ENCODE measurements around the gene LNP1. TPM values are rescaled to one million over a fixed set of nuclear protein-coding genes. Genes with fewer than 3 reads are reported as not detected.
"Not testable (repeated sequence)": the region's sequence is repeated elsewhere in the genome, so short reads cannot be mapped to it uniquely, and the experiment has no call there.

The LNP1 gene
- total RNA-seq, result 1.7 and 2.4 TPM in 2 replicates

GRCh38 chr3:100400780-100401673, at the start of gene LNP1, which contains the start of gene TOMM70:
TSS of gene LNP1 (plus strand) at chr3:100401539. CDS start at chr3:100429730, 28,191 bp downstream.
TSS of gene TOMM70 (minus strand) at chr3:100401089. CDS start at chr3:100400949, 140 bp downstream.
- CTCF ChIA-PET, result interaction anchor here (1.4 to 2.0 kb wide), 4 partner anchors 11 to 569 kb away, joined by 3 to 6 read pairs (median 4); no protein-coding TSS in a partner anchor
- H3K27me3 Mint-ChIP-seq, result no peaks in the 10 kb centered on the region

GRCh38 chr3:100351770-100352169, 49.6 kb upstream of the LNP1 start:
- CTCF ChIA-PET; POLR2A ChIA-PET; ATAC-seq (ENCODE audit: low read depth): not testable (repeated sequence)

More at GRCh38 chr3:100400780-100401673, at the start of gene LNP1, which contains the start of gene TOMM70:
- H3K4me3 Mint-ChIP-seq, result peak within 1 kb of the TSS; percentile 96
- intact Hi-C loops (cut with micrococcal nuclease), result loop anchor here (1.0 to 5.0 kb wide), 16 partner anchors 67 to 1878 kb away; partner anchors contain the start of genes CLDND1, CMSS1, CPOX and DCBLD2
- no peaks in the 10 kb centered on the region for H3K9me3 Mint-ChIP-seq
- ATAC-seq (ENCODE audit: low read depth) (peak; percentile 92), DNase-seq (peak; percentile 86)
- H3K4me1 Mint-ChIP-seq, result peaks cover 58% of the 10 kb centered on the region
- peaks cover 11% of the 10 kb centered on the region for H3K36me3 Mint-ChIP-seq (ENCODE audit: low read depth)
- POLR2A ChIA-PET, result interaction anchor here (0.5 to 2.8 kb wide), 16 partner anchors 9 to 1173 kb away, joined by 3 to 25 read pairs (median 4); partner anchors contain the start of genes CMSS1, NIT2, PCNP and SENP7
- no peak for TF ChIP-seq CTCF (IDR thresholded peaks at IDR 0.05)
- peak within 1 kb of the TSS; percentile 95 for H3K27ac Mint-ChIP-seq

GRCh38 chr3:100352296-100353231, 48.8 kb upstream of the LNP1 start:
- H3K27me3 Mint-ChIP-seq, result no peaks in the 10 kb centered on the region
- peaks cover 79% of the 10 kb centered on the region for H3K36me3 Mint-ChIP-seq (ENCODE audit: low read depth)
- H3K4me1 Mint-ChIP-seq, result no peaks in the 10 kb centered on the region
- ATAC-seq (ENCODE audit: low read depth) (no peak), DNase-seq (no peak)
- POLR2A ChIA-PET, result no interaction called here
- CTCF ChIA-PET, result no interaction called here
- no peak overlapping the region for H3K27ac Mint-ChIP-seq
- intact Hi-C loops (cut with micrococcal nuclease), result no loop called here
- no peaks in the 10 kb centered on the region for H3K9me3 Mint-ChIP-seq
- TF ChIP-seq CTCF (IDR thresholded peaks at IDR 0.05), result no peak
- H3K4me3 Mint-ChIP-seq, result no peak overlapping the region

More at GRCh38 chr3:100351770-100352169, 49.6 kb upstream of the LNP1 start:
- H3K27ac Mint-ChIP-seq; DNase-seq; H3K4me1 Mint-ChIP-seq; H3K9me3 Mint-ChIP-seq; H3K4me3 Mint-ChIP-seq; H3K27me3 Mint-ChIP-seq; intact Hi-C loops (cut with micrococcal nuclease): not testable (repeated sequence)
- peaks cover 83% of the 10 kb centered on the region for H3K36me3 Mint-ChIP-seq (ENCODE audit: low read depth)

GRCh38 chr3:100354850-100355249, 46.5 kb upstream of the LNP1 start:
- intact Hi-C loops (cut with micrococcal nuclease), result no loop called here
- DNase-seq, result no peak

More at GRCh38 chr3:100354850-100355249, 46.5 kb upstream of the LNP1 start:
- H3K36me3 Mint-ChIP-seq (ENCODE audit: low read depth), result peaks cover 79% of the 10 kb centered on the region
- ChIA-PET CTCF (no interaction called here), POLR2A (no interaction called here)
- H3K27me3 Mint-ChIP-seq, result no peaks in the 10 kb centered on the region
- no peak for ATAC-seq (ENCODE audit: low read depth)
- no peak overlapping the region for H3K4me3 Mint-ChIP-seq
- no peaks in the 10 kb centered on the region for H3K9me3 Mint-ChIP-seq
- TF ChIP-seq CTCF (IDR thresholded peaks at IDR 0.05), result no peak
- H3K4me1 Mint-ChIP-seq, result no peaks in the 10 kb centered on the region
- no peak overlapping the region for H3K27ac Mint-ChIP-seq

All from activated B cell treated with CpG ODN at 0.5 μM for 24 hours (primary cell).